Kidney epithelial cell (primary cell): ENCODE data around the gene MORC1. TPM values are rescaled to one million over a fixed set of nuclear protein-coding genes. Genes with fewer than 3 reads are reported as not detected.

Source experiments
- DNase-seq: peaks from one replicate; pipeline ENCODE4 v3.0.0-alpha.2; 2010; ENCODE audit warnings: low read depth
- H3K27me3 ChIP-seq: 2 replicates; pipeline ENCODE4 v1.6.0; 2011; ENCODE audit warnings: low read length; ENCODE audit not compliant: control insufficient read depth, insufficient read depth
- H3K36me3 ChIP-seq: 2 replicates; pipeline ENCODE4 v1.5.1; 2011; ENCODE audit warnings: low read length; ENCODE audit not compliant: control insufficient read depth, insufficient read depth
- H3K4me3 ChIP-seq: 2 replicates; pipeline ENCODE4 v1.5.1; 2011; ENCODE audit warnings: low read depth, mild to moderate bottlenecking, control low read depth, low read length
- CTCF ChIP-seq: IDR thresholded peaks from 2 replicates; pipeline ENCODE4 v1.5.1; 2011; ENCODE audit warnings: mild to moderate bottlenecking, moderate library complexity, low read length, control low read depth, inconsistent platforms; ENCODE audit not compliant: insufficient read depth, poor library complexity, severe bottlenecking
- total RNA-seq: library from RNA; depleted of rRNA; stranded (reverse); fragments of >200 nt; gene quantifications from 2 replicates; pipeline ENCODE4 v1.2.3, GENCODE V29; 2015

MORC1 gene
- not detected in 2 replicates for total RNA-seq

- H3K4me3 ChIP-seq: no peak within 1 kb of the TSS
- H3K36me3 ChIP-seq: no peaks in the 10 kb centered on the region
- no peaks in the 10 kb centered on the region for H3K27me3 ChIP-seq
- no peak for DNase-seq
- no peak for TF ChIP-seq CTCF
Observed at GRCh38 chr3:109117939-109118338, at the start of gene MORC1. TSS of gene MORC1 (minus strand) at chr3:109118134. CDS start at chr3:109118059, 75 bp downstream.

GRCh38 chr3:109165905-109166304 lies 48.0 kb upstream of the MORC1 start:
- no peak for DNase-seq
- H3K27me3 ChIP-seq: no peaks in the 10 kb centered on the region
- TF ChIP-seq CTCF: no peak
- no peak overlapping the region for H3K4me3 ChIP-seq
- H3K36me3 ChIP-seq: no peaks in the 10 kb centered on the region

GRCh38 chr3:109161487-109162123 lies 43.7 kb upstream of the MORC1 start:
- no peak for TF ChIP-seq CTCF
- no peaks in the 10 kb centered on the region for H3K36me3 ChIP-seq
- no peaks in the 10 kb centered on the region for H3K27me3 ChIP-seq
- H3K4me3 ChIP-seq: no peak overlapping the region
- peak; percentile 19 for DNase-seq

GRCh38 chr3:109155828-109156227 lies 37.9 kb upstream of the MORC1 start:
- Histone ChIP-seq H3K36me3 (no peaks in the 10 kb centered on the region), H3K4me3 (no peak overlapping the region), H3K27me3 (no peaks in the 10 kb centered on the region)
- peak; percentile 12 for DNase-seq
- TF ChIP-seq CTCF: peak; percentile 21

- peak; percentile 37 for DNase-seq
- no peak for TF ChIP-seq CTCF
- Histone ChIP-seq H3K27me3 (no peaks in the 10 kb centered on the region), H3K4me3 (no peak overlapping the region), H3K36me3 (no peaks in the 10 kb centered on the region)
Observed at GRCh38 chr3:109154979-109155378, 37.0 kb upstream of the MORC1 start.

GRCh38 chr3:109152320-109152719 lies 34.4 kb upstream of the MORC1 start:
- DNase-seq: no peak
- no peak overlapping the region for H3K4me3 ChIP-seq
- no peaks in the 10 kb centered on the region for H3K27me3 ChIP-seq
- no peaks in the 10 kb centered on the region for H3K36me3 ChIP-seq
- TF ChIP-seq CTCF: no peak
